Upper lobe of left lung (tissue), 6 donors: Measurements from ENCODE around the gene KMT2D. TPM values are rescaled to one million over a fixed set of nuclear protein-coding genes. Genes with fewer than 3 reads are reported as not detected.
A peak's percentile ranks its signal among the peaks of the same experiment; 100 is the strongest.

ENCODE experiments used
- ATAC-seq, 2 donors: fragments of 200-7000 bp; cut with Tn5 transposase; one replicate each; pipeline ENCODE4 v1.9.1; 2022; ENCODE audit warnings: mild to moderate bottlenecking in 2 of 2, moderate library complexity in 2 of 2; ENCODE audit not compliant: low FRiP score in 2 of 2
- DNase-seq, 2 donors: peaks; one replicate each; pipeline ENCODE4 v3.0.0-alpha.2; 2019 to 2020
- H3K27ac ChIP-seq, 4 donors: fragments of 200-600 bp; sonication (generic); one replicate each; pipeline ENCODE4 v1.5.1; 2016 to 2019
- H3K27me3 ChIP-seq, 4 donors: fragments of 200-600 bp; sonication (generic); one replicate each; pipeline ENCODE4 v1.5.1; 2017 to 2019
- H3K36me3 ChIP-seq, 4 donors: fragments of 200-600 bp; sonication (generic); one replicate each; pipeline ENCODE4 v1.5.1; 2016 to 2019
- H3K4me1 ChIP-seq, 4 donors: fragments of 200-600 bp; sonication (generic); one replicate each; pipeline ENCODE4 v1.5.1; 2018 to 2019
- H3K4me3 ChIP-seq, 4 donors: fragments of 200-600 bp; sonication (generic); one replicate each; pipeline ENCODE4 v1.5.1; 2017 to 2019; ENCODE audit warnings: mild to moderate bottlenecking in 2 of 4, moderate library complexity in 1 of 4
- H3K9me3 ChIP-seq, 4 donors: fragments of 200-600 bp; sonication (generic); one replicate each; pipeline ENCODE4 v1.5.1; 2018 to 2019
- CTCF ChIP-seq, 6 experiments: fragments of 450-650 bp in 4 of 6; fragments of 200-600 bp in 2 of 6; sonication (generic) in 2 of 6; IDR thresholded peaks; one replicate each; pipeline ENCODE4 v1.5.1; 2016 to 2019; ENCODE audit warnings: antibody characterized with exemption in 6 of 6
- EP300 ChIP-seq, 4 donors: sonication (generic); formaldehyde crosslinking; IDR thresholded peaks; one replicate each; pipeline ENCODE4 v1.5.1; 2017; ENCODE audit warnings: antibody characterized with exemption in 4 of 4, control low read depth in 2 of 4
- POLR2A ChIP-seq, 4 donors: fragments of 450-650 bp; IDR thresholded peaks; one replicate each; pipeline ENCODE4 v1.5.1; 2016 to 2017; ENCODE audit warnings: antibody characterized with exemption in 4 of 4, mild to moderate bottlenecking in 2 of 4
- POLR2AphosphoS5 ChIP-seq, 2 donors: sonication (generic); formaldehyde crosslinking; IDR thresholded peaks; one replicate each; pipeline ENCODE4 v1.5.1; 2017; ENCODE audit warnings: antibody characterized with exemption in 2 of 2
- WGBS, 2 donors: methylation state at CpG; one replicate each; pipeline ENCODE4 v1.1.5; 2017 to 2018; 5-methylcytosine and 5-hydroxymethylcytosine counted together
- total RNA-seq, 6 donors: library from RNA; depleted of rRNA in 4 of 6; stranded (reverse); fragments of >200 nt in 4 of 6; gene quantifications; one replicate each; pipeline versions ENCODE4 v1.1.0 to v1.2.1, GENCODE V29; 2016 to 2021
- donor health status: DM: no; HTN: no; CAD: no; lungs with moderate emphysema.
- donor health status: DM: no; HTN: yes; CAD: no; lungs with severe emphysema.

KMT2D gene
- total RNA-seq, 6 donors from 2014 or later: 91.5 to 250 (median 112) TPM

GRCh38 chr12:49070971-49071370 lies 10.4 kb upstream of the KMT2D start:
- peaks cover 7 to 18% (median 12%) of the 10 kb centered on the region in 4 donors for H3K4me1 ChIP-seq
- H3K4me3 ChIP-seq: no peak overlapping the region
- H3K36me3 ChIP-seq: no peaks in the 10 kb centered on the region
- no peak for ATAC-seq
- H3K9me3 ChIP-seq: no peaks in the 10 kb centered on the region
- H3K27me3 ChIP-seq: no peaks in the 10 kb centered on the region
- TF ChIP-seq POLR2A (IDR thresholded peaks at IDR 0.05) (no peak), POLR2AphosphoS5 (IDR thresholded peaks at IDR 0.05) (no peak), CTCF (IDR thresholded peaks at IDR 0.05) (no peak), EP300 (IDR thresholded peaks at IDR 0.05) (no peak)
- 90 to 95% methylated on average over 11 of the region's 11 CpGs for WGBS, 2 donors
- H3K27ac ChIP-seq: no peak overlapping the region
- peak in 1 of 2 donors; percentile 65 for DNase-seq

DNA sequence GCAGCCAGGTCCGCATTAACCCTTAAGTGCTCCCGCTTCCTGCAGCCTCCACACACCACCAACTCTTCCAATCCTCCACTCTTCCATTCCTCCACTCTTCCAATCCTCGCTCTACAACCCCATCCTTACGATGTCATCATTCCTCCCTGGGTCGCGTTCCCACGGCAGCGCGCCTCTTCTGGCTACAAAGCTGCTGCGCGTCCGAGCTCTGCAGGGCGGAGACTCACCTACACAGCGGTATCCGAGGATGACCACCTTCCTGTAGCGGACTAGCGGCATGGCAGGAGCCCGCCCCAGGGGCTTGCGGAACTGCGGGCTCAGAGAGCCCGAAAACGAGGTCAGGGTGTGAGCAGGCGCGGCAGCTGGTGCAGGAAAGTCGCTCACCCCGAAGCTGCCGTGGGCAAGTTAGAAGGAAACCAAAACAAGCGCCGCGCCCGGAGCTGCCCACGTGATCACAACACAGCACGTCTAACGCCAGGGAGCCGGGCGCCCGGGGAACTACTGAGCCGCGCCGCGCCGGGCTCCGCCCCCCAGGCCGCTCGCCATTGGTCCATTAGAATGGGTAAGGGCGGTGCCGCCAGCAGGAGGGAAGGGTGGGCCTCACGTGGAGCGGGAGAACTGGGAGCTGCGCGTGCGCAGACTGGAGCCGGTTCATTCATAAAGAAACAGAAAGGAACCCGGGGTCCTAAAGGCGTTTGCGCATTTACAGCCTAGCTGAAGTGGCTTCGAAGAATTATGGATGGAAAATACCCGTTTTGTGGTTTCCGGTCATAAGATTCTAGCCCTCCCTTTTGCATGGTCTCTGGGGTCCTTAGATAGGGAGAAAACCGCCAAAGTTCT lies 9.1 kb upstream of the KMT2D start, which contains the start of gene RHEBL1:
TSS of gene RHEBL1 (minus strand) at position 473 of the 840 bp plus-strand sequence. CDS start at position 279, 194 bp downstream.
- peak; percentile 99 to 100 for DNase-seq
- peak within 1 kb of the TSS; percentile 34 to 94 (median 83) for H3K4me3 ChIP-seq
- no peaks in the 10 kb centered on the region for H3K9me3 ChIP-seq
- no peaks in the 10 kb centered on the region for H3K27me3 ChIP-seq
- WGBS, 2 donors: 0% methylated on average over 43 to 49 of the region's 60 CpGs
- H3K27ac ChIP-seq: peak within 1 kb of the TSS; percentile 28 to 83 (median 71)
- ATAC-seq: peak; percentile 100
- no peaks in the 10 kb centered on the region for H3K36me3 ChIP-seq
- TF ChIP-seq POLR2AphosphoS5 (IDR thresholded peaks at IDR 0.05) (peak in 1 of 2 donors; percentile 68), POLR2A (IDR thresholded peaks at IDR 0.05) (peak in 2 of 4 donors; percentile 45 to 56), CTCF (IDR thresholded peaks at IDR 0.05) (peak in 3 of 6 experiments; percentile 8 to 39 (median 31)), EP300 (IDR thresholded peaks at IDR 0.05) (no peak)
- peaks cover 7 to 18% (median 12%) of the 10 kb centered on the region in 4 donors for H3K4me1 ChIP-seq

GRCh38 chr12:49068879-49069506 lies 8.4 kb upstream of the KMT2D start:
- Histone ChIP-seq H3K4me3 (peak overlapping the region in 3 of 4 donors; percentile 80 to 94 (median 86)), H3K36me3 (no peaks in the 10 kb centered on the region), H3K9me3 (no peaks in the 10 kb centered on the region), H3K27ac (peak overlapping the region; percentile 28 to 83 (median 71)), H3K27me3 (no peaks in the 10 kb centered on the region), H3K4me1 (peaks cover 7 to 21% (median 12%) of the 10 kb centered on the region in 4 donors)
- no peak for TF ChIP-seq EP300 (IDR thresholded peaks at IDR 0.05)
- TF ChIP-seq CTCF (IDR thresholded peaks at IDR 0.05): no peak
- no peak for TF ChIP-seq POLR2A (IDR thresholded peaks at IDR 0.05)
- no peak for TF ChIP-seq POLR2AphosphoS5 (IDR thresholded peaks at IDR 0.05)
- no peak for DNase-seq
- 20 to 28% methylated on average over 19 to 21 of the region's 21 CpGs for WGBS, 2 donors
- no peak for ATAC-seq

DNA sequence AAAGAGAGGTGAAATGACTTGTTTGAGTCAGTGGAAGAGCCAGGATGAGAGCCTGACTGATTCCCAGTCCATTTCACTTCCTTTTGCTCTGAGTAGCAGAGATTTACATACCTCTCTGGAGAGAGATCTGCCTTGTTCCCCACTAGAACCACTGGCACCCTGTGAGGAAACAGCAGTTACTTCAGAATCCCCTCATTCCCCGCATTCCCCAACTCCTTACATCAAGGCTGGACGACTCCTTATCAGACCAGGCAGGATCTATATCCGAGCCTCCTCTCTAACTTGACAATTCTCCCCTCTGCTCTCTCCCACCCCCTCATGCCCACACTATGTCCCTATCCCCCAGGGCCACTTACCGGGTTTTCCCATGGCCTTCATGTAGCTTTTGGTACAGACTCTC lies 5.5 kb upstream of the KMT2D start:
- 75 to 82% methylated on average over 4 of the region's 4 CpGs for WGBS, 2 donors
- Histone ChIP-seq H3K27ac (no peak overlapping the region), H3K36me3 (no peaks in the 10 kb centered on the region), H3K27me3 (no peaks in the 10 kb centered on the region), H3K4me3 (no peak overlapping the region), H3K4me1 (peaks cover 13 to 27% (median 18%) of the 10 kb centered on the region in 4 donors), H3K9me3 (no peaks in the 10 kb centered on the region)
- DNase-seq: no peak
- ATAC-seq: no peak
- TF ChIP-seq POLR2A (IDR thresholded peaks at IDR 0.05) (no peak), EP300 (IDR thresholded peaks at IDR 0.05) (no peak), CTCF (IDR thresholded peaks at IDR 0.05) (no peak), POLR2AphosphoS5 (IDR thresholded peaks at IDR 0.05) (no peak)
